HG03442 (cell line): ENCODE data around the gene CALCR.
"Not testable (repeated sequence)": the region's sequence is repeated elsewhere in the genome, so short reads cannot be mapped to it uniquely, and the experiment has no call there.

Experiments used
- ATAC-seq: cut with Tn5 transposase; IDR thresholded peaks from one replicate; pipeline ENCODE4 v1.9.1; 2021; ENCODE audit warnings: mild to moderate bottlenecking, moderate library complexity; ENCODE audit not compliant: unreplicated experiment

CALCR gene

GRCh38 chr7:93574646-93575554 is at the start of gene CALCR:
CALCR (minus strand) TSS chr7:93574724; CDS start chr7:93486981, 87,743 bp downstream.
- no peak for ATAC-seq

GRCh38 chr7:93623816-93624215 is 49.3 kb upstream of the CALCR start:
- no peak for ATAC-seq

GRCh38 chr7:93622036-93623033 is 47.8 kb upstream of the CALCR start:
- peak; percentile 58 for ATAC-seq

- no peak for ATAC-seq
Observed at GRCh38 chr7:93620864-93621263, 46.3 kb upstream of the CALCR start.

GRCh38 chr7:93620057-93620456 is 45.5 kb upstream of the CALCR start:
- ATAC-seq: no peak

GRCh38 chr7:93601363-93601762 is 26.8 kb upstream of the CALCR start:
- no peak for ATAC-seq

- ATAC-seq: no peak
Observed at GRCh38 chr7:93594250-93594649, 19.7 kb upstream of the CALCR start.

GRCh38 chr7:93592588-93593266 is 18.2 kb upstream of the CALCR start:
- ATAC-seq: no peak

DNA sequence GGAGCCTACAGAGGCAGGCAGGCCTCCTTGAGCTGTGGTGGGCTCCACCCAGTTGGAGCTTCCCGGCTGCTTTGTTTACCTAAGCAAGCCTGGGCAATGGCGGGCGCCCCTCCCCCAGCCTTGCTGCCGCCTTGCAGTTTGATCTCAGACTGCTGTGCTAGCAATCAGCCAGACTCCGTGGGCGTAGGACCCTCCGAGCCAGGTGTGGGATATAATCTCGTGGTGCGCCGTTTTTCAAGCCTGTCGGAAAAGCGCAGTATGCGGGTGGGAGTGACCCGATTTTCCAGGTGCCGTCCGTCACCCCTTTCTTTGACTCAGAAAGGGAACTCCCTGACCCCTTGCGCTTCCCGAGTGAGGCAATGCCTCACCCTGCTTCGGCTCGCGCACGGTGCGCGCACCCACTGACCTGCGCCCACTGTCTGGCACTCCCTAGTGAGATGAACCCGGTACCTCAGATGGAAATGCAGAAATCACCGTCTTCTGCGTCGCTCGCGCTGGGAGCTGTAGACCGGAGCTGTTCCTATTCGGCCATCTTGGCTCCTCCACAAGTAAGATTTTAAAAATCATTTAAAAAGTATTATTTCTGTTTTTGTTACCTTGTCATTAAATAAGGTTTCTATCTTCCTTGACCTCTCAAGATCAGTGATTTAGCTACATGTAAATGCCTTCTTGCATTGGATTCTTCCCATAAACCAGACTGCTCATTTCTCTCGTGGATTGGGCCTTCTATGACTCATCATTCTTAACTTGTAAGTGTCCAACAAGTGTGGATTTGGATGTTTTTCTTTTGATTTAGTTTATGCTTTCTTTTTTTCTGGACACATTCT is 16.9 kb upstream of the CALCR start:
- ATAC-seq: not testable (repeated sequence)

DNA sequence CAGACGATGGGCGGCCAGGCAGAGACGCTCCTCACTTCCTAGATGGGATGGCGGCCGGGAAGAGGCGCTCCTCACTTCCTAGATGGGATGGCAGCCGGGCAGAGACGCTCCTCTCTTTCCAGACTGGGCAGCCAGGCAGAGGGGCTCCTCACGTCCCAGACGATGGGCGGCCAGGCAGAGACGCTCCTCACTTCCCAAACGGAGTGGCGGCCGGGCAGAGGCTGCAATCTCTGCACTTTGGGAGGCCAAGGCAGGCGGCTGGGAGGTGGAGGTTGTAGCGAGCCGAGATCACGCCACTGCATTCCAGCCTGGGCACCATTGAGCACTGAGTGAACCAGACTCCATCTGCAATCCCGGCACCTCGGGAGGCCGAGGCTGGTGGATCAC is 11.9 kb upstream of the CALCR start:
- ATAC-seq: not testable (repeated sequence)

DNA sequence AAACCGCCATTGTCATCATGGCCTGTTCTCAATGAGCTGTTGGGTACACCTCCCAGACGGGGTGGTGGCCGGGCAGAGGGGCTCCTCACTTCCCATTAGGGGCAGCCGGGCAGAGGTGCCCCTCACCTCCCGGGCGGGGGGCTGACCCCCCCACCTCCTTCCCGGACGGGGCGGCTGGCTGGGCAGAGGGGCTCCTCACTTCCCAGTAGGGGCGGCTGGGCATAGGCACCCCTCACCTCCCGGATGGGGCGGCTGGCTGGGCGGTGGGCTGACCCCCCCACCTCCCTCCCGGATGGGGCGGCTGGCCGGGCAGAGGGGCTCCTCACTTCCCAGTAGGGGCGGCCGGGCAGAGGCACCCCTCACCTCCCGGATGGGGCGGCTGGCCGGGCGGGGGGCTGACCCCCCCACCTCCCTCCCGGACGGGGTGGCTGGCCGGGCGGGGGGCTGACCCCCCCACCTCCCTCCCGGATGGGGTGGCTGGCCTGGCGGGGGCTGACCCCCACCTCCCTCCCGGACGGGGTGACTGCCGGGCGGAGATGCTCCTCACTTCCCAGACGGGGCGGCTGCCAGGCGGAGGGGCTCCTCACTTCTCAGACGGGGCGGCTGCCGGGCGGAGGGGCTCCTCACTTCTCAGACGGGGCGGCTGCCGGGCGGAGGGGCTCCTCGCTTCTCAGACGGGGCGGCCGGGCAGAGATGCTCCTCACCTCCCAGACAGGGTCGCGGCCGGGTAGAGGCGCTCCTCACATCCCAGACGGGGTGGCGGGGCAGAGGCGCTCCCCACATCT is 11.4 kb upstream of the CALCR start:
- not testable (repeated sequence) for ATAC-seq

DNA sequence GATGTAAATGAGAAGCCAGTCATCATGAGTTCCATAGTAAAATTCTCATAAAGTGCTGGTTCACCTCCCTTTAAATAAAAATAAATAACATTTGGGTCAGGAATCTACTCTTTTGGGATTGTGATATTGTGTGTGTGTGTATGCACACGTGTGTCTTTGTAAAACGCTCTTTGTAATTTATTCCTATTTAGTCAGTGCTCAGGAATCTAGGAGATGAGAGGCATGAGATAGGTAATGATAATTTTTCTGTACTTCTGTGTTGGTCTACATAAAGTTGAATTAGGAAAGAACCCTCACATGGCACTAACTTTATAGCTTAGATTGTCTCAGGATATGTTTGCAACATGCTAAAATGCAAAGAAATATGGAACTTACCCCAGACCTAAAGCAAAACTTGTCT is 4.9 kb upstream of the CALCR start:
- ATAC-seq: no peak

DNA sequence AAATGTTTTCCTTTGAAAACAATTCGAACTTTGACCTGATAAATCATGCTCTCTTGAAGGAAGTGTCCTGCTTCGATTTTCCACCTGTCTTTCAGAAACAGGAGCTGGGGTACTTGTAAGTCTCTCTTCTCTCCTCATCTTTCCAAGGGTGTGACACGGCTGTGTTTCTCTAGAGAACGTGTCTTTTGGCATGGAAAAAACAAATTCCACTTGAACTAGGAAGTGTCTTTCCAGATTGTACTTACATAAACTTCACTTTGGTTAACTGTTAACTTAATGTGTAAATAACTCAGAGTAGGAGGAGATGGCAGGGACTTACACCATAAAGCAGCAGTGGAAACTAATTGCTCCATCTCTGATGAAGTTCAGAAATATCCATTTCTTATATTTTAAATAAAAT is 4.2 kb upstream of the CALCR start:
- no peak for ATAC-seq

DNA sequence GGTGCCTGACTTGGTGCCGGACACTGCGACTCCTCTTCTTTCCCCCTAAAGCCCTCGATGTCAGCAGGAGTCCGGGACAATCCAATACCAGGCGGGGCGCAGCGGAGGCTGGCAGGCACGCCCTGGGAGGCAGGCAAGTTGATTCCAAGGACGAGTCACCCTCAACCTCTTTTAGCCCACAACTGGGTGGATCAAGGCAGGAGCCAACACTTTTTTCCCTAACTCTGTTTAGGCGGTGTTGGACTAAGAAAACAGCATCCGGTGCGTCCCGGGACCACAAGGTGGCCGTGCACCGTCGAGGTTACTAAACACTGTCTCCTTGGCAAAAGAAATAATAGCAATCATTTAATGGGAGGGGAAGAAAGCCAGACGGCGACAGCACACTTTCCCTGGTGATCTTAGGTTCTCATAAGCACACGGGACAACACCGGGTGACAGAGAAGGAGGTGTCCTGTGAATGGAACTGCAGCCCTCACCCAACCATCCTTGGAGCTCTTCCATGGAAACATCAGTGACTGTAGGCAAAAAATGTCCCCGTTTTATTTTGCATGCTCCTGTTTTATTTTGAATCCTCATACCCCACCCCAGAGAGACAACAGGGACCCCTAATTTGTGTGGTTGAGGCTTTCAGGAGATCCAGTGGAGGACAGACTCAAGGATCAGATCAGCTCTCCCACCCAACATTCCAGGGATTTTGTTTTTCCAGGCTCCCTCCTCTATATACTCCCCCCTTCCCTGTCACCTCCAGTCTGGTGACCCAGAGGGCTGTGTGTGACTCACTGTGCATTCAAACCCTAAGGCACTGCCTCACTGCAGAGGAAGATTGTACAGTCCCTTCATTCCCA is 1.3 kb upstream of the CALCR start:
- ATAC-seq: no peak

DNA sequence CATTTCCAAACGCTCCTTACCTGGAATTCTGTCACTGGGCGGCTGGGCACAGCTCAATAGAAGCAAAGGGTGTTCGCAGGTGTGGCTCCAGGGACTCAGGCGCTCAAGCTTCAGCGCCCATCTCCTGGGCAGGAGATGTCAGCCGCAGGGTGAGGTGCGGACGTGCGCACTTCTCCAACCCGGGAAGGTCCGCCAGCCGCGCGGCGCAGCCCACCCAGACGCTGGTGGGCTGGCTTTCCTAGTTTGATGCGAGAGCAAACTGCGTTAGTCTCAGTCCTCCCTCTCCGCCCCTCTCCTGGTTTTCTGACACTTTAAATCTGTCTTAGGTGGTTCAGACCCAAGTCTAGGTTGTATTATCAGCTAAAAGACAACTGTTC is 267 bp downstream of the CALCR start:
- ATAC-seq: no peak

DNA sequence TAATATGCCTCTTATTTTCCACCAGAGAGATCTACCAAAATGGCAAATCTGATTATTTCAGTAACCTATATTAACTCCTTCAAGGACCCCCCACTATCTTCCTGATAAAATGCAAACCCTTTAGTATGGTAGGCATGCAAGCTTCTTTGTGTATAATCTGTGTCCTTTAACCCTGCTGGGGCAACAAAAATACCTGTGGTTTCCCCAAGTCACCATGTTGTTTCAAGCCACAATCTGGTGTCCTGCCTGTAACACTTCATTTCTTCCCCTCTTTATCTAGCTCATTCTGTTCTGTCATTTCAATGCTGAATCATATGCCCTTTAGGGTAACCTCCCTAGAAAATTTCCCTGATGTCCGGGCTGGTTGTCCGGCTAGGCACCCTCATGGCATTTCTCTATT is 5.3 kb downstream of the CALCR start:
- ATAC-seq: no peak

DNA sequence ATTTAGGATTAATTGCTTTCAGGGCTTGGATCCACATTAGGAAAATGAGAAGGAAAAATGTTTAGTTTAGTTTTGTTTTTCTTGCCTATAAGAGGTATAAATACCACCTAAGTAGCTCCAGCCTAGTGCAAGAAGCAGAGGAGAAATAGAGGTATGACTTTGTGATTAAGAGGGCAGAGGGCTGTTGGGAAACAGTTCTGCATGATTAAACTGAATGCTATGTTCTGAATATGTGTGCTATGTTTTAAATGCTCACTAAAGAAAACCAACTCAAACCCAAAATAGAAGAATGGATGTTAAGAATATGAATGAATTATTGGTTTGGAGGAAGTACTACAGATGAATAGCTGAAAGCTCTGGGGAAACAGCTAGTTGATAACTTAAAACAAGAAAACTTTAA is 7.6 kb downstream of the CALCR start:
- no peak for ATAC-seq

GRCh38 chr7:93563584-93563983 is 10.9 kb downstream of the CALCR start:
- no peak for ATAC-seq
